SJSA1 (cell line): ENCODE measurements around the gene TTC21A. TPM values are rescaled to one million over a fixed set of nuclear protein-coding genes. Genes with fewer than 3 reads are reported as not detected.
"Not testable (repeated sequence)": the region's sequence is repeated elsewhere in the genome, so short reads cannot be mapped to it uniquely, and the experiment has no call there.

ENCODE experiments used
- DNase-seq, 2 experiments: peaks; one replicate each; pipeline ENCODE4 v3.0.0-alpha.2; 2015 to 2020; ENCODE audit warnings: low spot score in 2 of 2, low read depth in 1 of 2
- H3K27ac ChIP-seq: fragments of 250-450 bp; sonication (Bioruptor Pico); 2 replicates; pipeline ENCODE4 v1.5.1; 2020; ENCODE audit warnings: mild to moderate bottlenecking, moderate library complexity
- H3K27me3 ChIP-seq: fragments of 250-450 bp; sonication (Bioruptor Pico); replicated peaks from 2 replicates; pipeline ENCODE4 v1.5.1; 2020; ENCODE audit warnings: mild to moderate bottlenecking, moderate library complexity
- H3K36me3 ChIP-seq: fragments of 250-450 bp; sonication (Bioruptor Pico); 2 replicates; pipeline ENCODE4 v1.5.1; 2020; ENCODE audit warnings: mild to moderate bottlenecking
- H3K4me1 ChIP-seq: fragments of 250-450 bp; sonication (Bioruptor Pico); replicated peaks from 2 replicates; pipeline ENCODE4 v1.6.1; 2021; ENCODE audit warnings: mild to moderate bottlenecking
- H3K4me3 ChIP-seq: fragments of 250-450 bp; sonication (Bioruptor Pico); 2 replicates; pipeline ENCODE4 v1.5.1; 2020; ENCODE audit warnings: mild to moderate bottlenecking
- H3K9me3 ChIP-seq: fragments of 250-450 bp; sonication (Bioruptor Pico); replicated peaks from 2 replicates; pipeline ENCODE4 v1.5.1; 2020; ENCODE audit warnings: mild to moderate bottlenecking
- total RNA-seq: library from RNA; depleted of rRNA; stranded (reverse); fragments of >200 nt; shearing (Covaris generic); gene quantifications from 2 replicates; pipeline ENCODE4 v1.2.3, GENCODE V29; 2014

The TTC21A gene
- total RNA-seq, 1 experiment from 2014 or later, result 0.24 TPM

GRCh38 chr3:39170461-39170860 is 63.0 kb downstream of the TTC21A start:
- Histone ChIP-seq H3K27ac (no peak overlapping the region), H3K36me3 (no peaks in the 10 kb centered on the region), H3K27me3 (no peaks in the 10 kb centered on the region), H3K9me3 (no peaks in the 10 kb centered on the region), H3K4me3 (no peak overlapping the region), H3K4me1 (peaks cover 20% of the 10 kb centered on the region)
- no peak for DNase-seq

DNA sequence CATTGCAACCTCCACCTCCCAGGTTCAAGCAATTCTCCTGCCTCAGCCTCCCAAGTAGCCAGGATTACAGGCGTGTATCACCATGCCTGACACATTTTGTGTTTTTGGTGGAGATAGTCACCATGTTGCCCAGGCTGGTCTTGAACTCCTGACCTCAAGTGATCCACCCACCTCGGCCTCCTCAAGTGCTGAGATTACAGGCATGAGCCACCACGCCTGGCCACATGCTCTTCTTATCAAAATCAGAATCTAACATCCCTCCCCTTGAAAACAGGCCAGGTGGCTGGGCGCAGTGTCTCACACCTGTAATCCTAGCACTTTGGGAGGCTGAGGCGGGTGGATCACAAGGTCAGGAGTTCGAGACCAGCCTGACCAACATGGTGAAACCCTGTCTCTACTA is 63.4 kb downstream of the TTC21A start:
- H3K27ac ChIP-seq, H3K27me3 ChIP-seq, DNase-seq, H3K9me3 ChIP-seq, H3K36me3 ChIP-seq, H3K4me3 ChIP-seq: not testable (repeated sequence)
- H3K4me1 ChIP-seq, result peaks cover 16% of the 10 kb centered on the region

GRCh38 chr3:39171860-39172259 is 64.4 kb downstream of the TTC21A start:
- no peaks in the 10 kb centered on the region for H3K36me3 ChIP-seq
- no peak overlapping the region for H3K27ac ChIP-seq
- H3K9me3 ChIP-seq, result no peaks in the 10 kb centered on the region
- H3K4me3 ChIP-seq, result no peak overlapping the region
- DNase-seq, result no peak
- no peaks in the 10 kb centered on the region for H3K27me3 ChIP-seq
- peaks cover 6% of the 10 kb centered on the region for H3K4me1 ChIP-seq

DNA sequence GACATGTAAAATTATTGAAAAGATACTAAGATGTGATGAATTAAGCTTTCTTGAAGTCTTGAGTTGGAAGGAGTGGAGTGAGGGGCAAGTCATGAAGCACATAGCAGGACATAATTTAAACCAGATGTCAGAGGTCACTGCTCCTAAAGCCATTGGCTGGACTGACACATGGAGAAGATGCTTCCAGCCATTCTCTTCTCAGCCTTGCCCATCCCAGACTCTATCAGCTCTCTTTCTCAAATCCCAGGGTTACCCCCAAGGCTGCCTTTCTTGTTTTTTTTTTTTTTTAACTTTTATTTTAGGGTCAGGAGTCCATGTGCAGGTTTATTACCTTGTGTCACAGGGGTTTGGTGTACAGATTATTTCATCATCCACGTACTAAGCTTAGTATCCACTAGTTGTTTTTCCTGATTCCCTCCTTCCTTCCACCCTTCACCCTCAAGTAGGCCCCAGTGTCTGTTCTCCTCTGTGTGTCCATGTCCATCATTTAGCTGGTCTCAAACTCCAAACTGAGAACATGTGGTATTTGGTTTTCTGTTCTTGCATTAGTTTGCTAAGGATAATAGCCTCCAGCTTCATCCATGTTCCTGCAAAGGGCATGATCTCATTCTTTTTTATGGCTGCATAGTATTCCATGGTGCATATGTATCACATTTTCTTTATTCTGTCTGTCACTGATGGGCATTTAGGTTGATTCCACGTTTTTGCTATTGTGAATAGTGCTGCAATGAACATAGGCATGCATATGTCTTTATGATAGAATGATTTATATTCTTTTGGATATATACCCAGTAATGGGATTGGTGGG is 66.0 kb downstream of the TTC21A start:
- DNase-seq, result no peak
- Histone ChIP-seq H3K27ac (no peak overlapping the region), H3K36me3 (no peaks in the 10 kb centered on the region), H3K27me3 (no peaks in the 10 kb centered on the region), H3K4me1 (peaks cover 11% of the 10 kb centered on the region), H3K9me3 (no peaks in the 10 kb centered on the region), H3K4me3 (no peak overlapping the region)

- H3K27ac ChIP-seq, result no peak overlapping the region
Measured at GRCh38 chr3:39176025-39176714, 68.7 kb downstream of the TTC21A start.

DNA sequence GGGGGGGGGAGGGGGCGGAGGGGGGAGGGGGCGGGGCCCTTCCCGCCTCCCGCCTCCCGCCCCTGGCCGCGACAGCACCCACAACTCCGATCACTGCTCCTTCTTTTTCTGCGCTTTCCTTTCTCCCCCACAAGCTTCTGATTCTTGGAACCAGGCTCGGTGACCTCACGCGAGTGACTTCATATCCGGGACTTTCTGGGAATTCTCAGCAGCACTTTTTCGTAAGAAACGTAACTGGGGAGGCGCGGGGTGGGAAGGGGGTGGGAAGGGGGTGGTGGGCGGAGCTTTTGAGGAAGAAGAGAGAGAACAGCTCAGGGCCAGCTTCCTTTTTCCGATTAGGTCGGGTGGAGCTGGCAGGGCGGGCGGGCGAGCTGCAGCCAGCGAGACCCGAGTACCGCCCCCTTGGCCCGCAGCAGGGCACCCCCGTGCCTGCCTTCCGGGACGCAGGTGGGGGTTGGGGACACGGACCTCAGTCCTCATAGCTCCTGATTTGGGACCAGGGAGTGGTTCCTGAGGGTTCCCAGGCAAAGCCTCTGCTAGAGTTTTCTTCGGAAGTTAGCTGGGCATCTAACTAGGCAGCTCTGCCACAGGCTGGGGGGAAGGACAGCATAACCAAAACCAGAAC is 70.3 kb downstream of the TTC21A start:
- peak overlapping the region; percentile 40 for H3K4me3 ChIP-seq
- H3K27me3 ChIP-seq, result no peaks in the 10 kb centered on the region

More at GRCh38 chr3:39176025-39176714, 68.7 kb downstream of the TTC21A start:
- no peak for DNase-seq
- H3K27me3 ChIP-seq, result no peaks in the 10 kb centered on the region
- H3K4me1 ChIP-seq, result peaks cover 34% of the 10 kb centered on the region
- no peaks in the 10 kb centered on the region for H3K36me3 ChIP-seq
- no peak overlapping the region for H3K4me3 ChIP-seq
- no peaks in the 10 kb centered on the region for H3K9me3 ChIP-seq

DNA sequence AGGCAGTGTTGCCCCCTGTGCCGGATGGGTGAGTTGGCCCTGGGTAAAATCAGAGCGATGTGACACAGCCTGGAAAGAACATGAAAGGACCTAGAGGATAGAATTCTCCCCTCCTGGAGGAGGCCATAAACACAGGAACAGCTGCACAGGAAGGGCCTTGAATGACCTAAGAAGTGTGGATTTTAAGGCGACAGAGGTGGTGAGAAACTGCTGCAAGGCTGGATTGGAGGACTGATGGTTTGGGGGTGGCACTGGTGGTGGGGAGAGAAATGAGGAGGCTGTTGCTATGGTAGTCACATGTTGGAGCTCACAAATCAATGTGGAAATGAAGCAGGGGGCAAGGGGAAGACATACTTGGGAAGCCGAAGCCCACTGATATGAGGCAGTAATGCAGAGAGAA is 71.1 kb downstream of the TTC21A start:
- no peak for DNase-seq

More for the DNA sequence above, 70.3 kb downstream of the TTC21A start:
- H3K4me1 ChIP-seq, result peaks cover 36% of the 10 kb centered on the region
- DNase-seq, result peak; percentile 56 to 80
- no peaks in the 10 kb centered on the region for H3K9me3 ChIP-seq
- peak overlapping the region; percentile 63 for H3K27ac ChIP-seq
- H3K36me3 ChIP-seq, result no peaks in the 10 kb centered on the region

GRCh38 chr3:39180183-39180545 is 72.7 kb downstream of the TTC21A start:
- Histone ChIP-seq H3K9me3 (no peaks in the 10 kb centered on the region), H3K4me1 (peaks cover 36% of the 10 kb centered on the region), H3K36me3 (no peaks in the 10 kb centered on the region), H3K27ac (no peak overlapping the region; the same call in 1 of the 2 replicates), H3K27me3 (no peaks in the 10 kb centered on the region), H3K4me3 (peak overlapping the region; percentile 36)
- DNase-seq, result no peak

More for the DNA sequence above, 71.1 kb downstream of the TTC21A start:
- Histone ChIP-seq H3K27me3 (no peaks in the 10 kb centered on the region), H3K9me3 (no peaks in the 10 kb centered on the region), H3K4me3 (no peak overlapping the region), H3K36me3 (no peaks in the 10 kb centered on the region), H3K4me1 (peaks cover 36% of the 10 kb centered on the region), H3K27ac (no peak overlapping the region)

- no peaks in the 10 kb centered on the region for H3K36me3 ChIP-seq
- no peak overlapping the region; the same call in 1 of the 2 replicates for H3K27ac ChIP-seq
- peak; percentile 58 to 80 for DNase-seq
- peaks cover 36% of the 10 kb centered on the region for H3K4me1 ChIP-seq
- H3K4me3 ChIP-seq, result peak overlapping the region; percentile 36
- H3K9me3 ChIP-seq, result no peaks in the 10 kb centered on the region
- H3K27me3 ChIP-seq, result no peaks in the 10 kb centered on the region
Measured at GRCh38 chr3:39180546-39181346, 73.3 kb downstream of the TTC21A start.

DNA sequence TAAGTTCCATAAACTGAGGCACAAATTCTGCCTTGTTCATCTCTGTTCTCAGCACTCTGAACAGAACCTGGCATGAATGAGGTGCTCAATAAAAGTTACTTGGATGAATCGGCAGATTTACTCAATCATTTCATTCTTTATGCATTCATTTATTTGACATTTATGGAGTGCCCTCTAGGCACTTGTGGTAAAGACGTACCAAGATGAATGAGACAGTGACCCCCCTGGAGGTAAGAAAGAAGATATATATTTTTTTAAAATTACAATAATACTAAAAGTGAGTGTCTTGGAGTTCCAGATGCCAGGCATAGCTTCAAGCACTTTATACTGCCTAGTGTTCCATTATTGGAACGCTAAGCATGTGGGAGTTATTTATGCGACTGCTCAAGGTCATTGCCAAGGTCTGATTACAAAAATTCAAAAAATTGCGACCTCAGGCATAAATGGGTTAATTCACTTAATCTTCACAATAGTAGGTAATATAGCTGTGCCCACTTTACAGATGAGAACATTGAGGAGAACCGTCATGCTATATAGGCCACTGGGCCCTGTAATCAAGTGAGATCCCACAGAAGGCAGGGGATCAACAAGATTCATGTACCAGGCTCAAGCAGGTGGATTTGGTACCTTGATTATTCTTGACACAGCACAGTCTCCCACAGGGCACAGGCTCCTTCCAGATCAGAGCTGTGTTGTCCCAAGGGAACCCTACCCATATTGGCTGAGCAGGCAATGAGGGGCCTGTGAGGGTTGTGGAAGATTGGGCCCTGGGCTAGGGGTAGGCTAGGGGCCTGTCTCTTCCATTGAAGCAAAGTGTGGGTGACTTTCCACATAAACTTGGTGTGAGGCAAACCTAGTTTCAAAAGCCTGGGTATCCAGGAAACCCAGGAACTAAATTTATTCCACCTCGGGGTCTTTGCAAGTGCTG is 74.2 kb downstream of the TTC21A start:
- H3K4me3 ChIP-seq, result no peak overlapping the region
- no peak for DNase-seq
- no peaks in the 10 kb centered on the region for H3K27me3 ChIP-seq
- H3K9me3 ChIP-seq, result no peaks in the 10 kb centered on the region
- H3K27ac ChIP-seq, result no peak overlapping the region
- H3K36me3 ChIP-seq, result no peaks in the 10 kb centered on the region
- H3K4me1 ChIP-seq, result peaks cover 36% of the 10 kb centered on the region

DNA sequence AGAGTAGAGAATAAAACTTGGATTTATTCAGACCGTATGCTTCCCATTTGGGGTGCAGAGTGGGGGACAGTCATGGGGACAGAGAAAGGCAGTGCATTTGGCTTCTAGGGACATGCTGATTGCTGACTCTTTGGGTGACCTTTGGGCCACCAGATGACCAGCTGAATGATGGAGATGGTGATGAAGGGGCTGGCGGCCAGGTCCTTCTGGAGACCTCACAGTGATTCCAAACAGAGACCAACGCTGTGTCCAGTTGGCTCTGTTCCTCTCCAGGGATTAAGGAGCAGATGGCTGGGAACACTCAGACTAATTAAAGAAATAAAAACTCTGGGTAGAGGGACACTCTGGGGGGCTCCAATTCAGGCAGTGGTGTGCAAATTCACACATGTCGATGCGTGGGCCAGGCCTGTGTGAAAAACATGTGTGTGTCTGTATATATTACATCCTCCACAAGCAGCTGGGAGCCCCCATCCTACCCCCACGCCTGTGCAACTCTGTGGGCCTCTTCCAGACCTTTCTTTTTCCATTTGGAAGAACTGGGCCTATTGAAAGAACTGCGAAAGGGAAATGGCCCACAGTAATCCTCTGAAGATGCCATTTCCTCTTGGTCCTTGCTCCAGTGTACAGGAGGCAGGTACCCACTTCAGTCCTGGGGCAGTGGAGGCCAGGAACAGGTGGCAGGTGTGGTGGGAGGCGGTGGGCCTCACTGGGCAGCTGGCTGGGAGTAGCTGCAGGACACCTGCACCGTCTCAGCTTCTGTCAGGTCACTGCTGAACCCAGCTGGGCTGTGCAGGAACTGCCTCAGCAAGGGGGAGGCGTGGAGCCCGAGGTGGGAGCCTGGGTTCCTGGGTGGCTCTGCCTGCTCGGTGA is 76.0 kb downstream of the TTC21A start:
- DNase-seq, result no peak
- Histone ChIP-seq H3K27me3 (no peaks in the 10 kb centered on the region), H3K9me3 (no peaks in the 10 kb centered on the region), H3K4me1 (peaks cover 25% of the 10 kb centered on the region), H3K36me3 (no peaks in the 10 kb centered on the region), H3K4me3 (no peak overlapping the region), H3K27ac (no peak overlapping the region)
